RKO (cell line): Measurements from ENCODE around the gene PPP1R3F.
"Not testable (repeated sequence)": the region's sequence is repeated elsewhere in the genome, so short reads cannot be mapped to it uniquely, and the experiment has no call there.

Source experiments
- DNase-seq: peaks from one replicate; pipeline ENCODE4 v3.0.0-alpha.2; 2016; ENCODE audit warnings: low spot score

The PPP1R3F gene

DNA sequence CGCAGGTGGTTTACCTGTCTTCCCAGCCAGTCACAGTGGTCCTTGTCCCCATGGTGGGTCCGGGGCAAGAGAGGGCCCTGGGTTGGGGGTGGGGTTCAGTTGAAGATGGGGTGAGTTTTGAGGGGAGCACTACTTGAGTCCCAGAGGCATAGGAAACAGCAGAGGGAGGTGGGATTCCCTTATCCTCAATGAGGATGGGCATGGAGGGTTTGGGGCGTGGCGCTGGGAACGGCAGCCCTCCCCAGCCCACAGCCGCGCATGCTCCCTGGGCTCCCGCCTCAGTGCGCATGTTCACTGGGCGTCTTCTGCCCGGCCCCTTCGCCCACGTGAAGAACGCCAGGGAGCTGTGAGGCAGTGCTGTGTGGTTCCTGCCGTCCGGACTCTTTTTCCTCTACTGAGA is 52.1 kb downstream of the PPP1R3F start, which contains the start of gene GAGE12J:
GAGE12J (plus strand) TSS at position 301 of the 400 bp plus-strand sequence. CDS start 1,157 bp downstream, outside the sequence.
- not testable (repeated sequence) for DNase-seq

DNA sequence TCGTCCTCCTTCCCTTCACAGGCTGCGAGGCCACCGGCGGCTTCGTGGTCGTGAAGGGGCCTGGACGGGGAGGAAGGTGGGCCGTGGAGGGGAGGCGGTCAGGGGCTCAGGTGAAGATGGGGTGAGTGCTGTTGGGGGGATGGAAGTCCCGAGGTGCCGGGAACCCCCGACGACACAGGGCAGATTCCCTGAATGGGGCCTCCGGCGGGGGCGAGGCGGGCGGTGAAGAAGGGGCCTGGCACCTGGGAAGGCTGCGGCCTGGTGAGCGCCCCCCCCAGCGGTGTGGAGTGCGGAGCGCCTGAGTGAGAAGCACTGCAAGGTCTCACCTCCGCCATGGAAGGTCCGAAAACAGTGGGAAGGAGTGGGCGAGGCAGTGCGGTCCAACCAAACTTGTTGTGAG is 52.7 kb downstream of the PPP1R3F start:
- DNase-seq: not testable (repeated sequence)

- not testable (repeated sequence) for DNase-seq
Measured at GRCh38 chrX:49323735-49324134, 54.1 kb downstream of the PPP1R3F start.

GRCh38 chrX:49330421-49330820 is 60.8 kb downstream of the PPP1R3F start:
- DNase-seq: not testable (repeated sequence)

- DNase-seq: not testable (repeated sequence)
Measured at GRCh38 chrX:49331282-49331681, 61.7 kb downstream of the PPP1R3F start, which contains the start of gene GAGE13. TSS of gene GAGE13 (plus strand) at chrX:49331582. CDS start at chrX:49332738, 1,156 bp downstream.

DNA sequence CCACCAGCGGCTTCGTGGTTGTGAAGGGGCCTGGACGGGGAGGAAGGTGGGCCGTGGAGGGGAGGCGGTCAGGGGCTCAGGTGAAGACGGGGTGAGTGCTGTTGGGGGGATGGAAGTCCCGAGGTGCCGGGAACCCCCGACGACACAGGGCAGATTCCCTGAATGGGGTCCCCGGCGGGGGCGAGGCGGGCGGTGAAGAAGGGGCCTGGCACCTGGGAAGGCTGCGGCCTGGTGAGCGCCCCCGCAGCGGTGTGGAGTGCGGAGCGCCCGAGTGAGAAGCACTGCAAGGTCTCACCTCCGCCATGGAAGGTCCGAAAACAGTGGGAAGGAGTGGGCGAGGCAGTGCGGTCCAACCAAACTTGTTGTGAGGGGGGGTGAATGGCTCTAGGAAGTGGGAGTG is 62.2 kb downstream of the PPP1R3F start:
- not testable (repeated sequence) for DNase-seq
